ENCODE measurements around the gene DNAL1.

- TF ChIP-seq CTCF (IDR thresholded peaks at IDR 0.05) (no peak), POLR2A (IDR thresholded peaks at IDR 0.05) (no peak)
These were observed 72.5 kb downstream of the DNAL1 start for GRCh38 chr14:73717266-73717665.
